HepG2 (cell line): ENCODE measurements around the gene ARFGAP2. TPM values are rescaled to one million over a fixed set of nuclear protein-coding genes. Genes with fewer than 3 reads are reported as not detected.

Experiments used
- BRCA1 ChIP-seq: sonication (generic); formaldehyde crosslinking; IDR thresholded peaks from 2 replicates; pipeline ENCODE4 v1.4.0; 2020; ENCODE audit warnings: missing genetic modification reagents
- CAMTA2 ChIP-seq: sonication (generic); formaldehyde crosslinking; IDR thresholded peaks from 2 replicates; pipeline ENCODE4 v1.4.0; 2020; ENCODE audit warnings: mild to moderate bottlenecking, missing genetic modification reagents, borderline replicate concordance
- CBX2 ChIP-seq, 2 experiments: fragments of 200-600 bp in 1 of 2; sonication (generic); formaldehyde crosslinking in 1 of 2; IDR thresholded peaks; 2 replicates each; pipeline versions ENCODE4 v1.7.0 to v1.8.1; 2018 to 2022; ENCODE audit warnings: low read depth in 2 of 2, low read length in 1 of 2, mild to moderate bottlenecking in 1 of 2, missing genetic modification reagents in 1 of 2
- EZH2 ChIP-seq: conservative IDR thresholded peaks from 2 replicates; pipeline ENCODE4 v1.6.1; 2012; ENCODE audit warnings: mild to moderate bottlenecking, low read depth, low read length, moderate library complexity
- FOSL2 ChIP-seq: sonication (generic); formaldehyde crosslinking; IDR thresholded peaks from 2 replicates; pipeline ENCODE4 v1.4.0; 2020; ENCODE audit warnings: missing genetic modification reagents
- FOXA1 ChIP-seq, 2 experiments: fragments of 450-650 bp in 1 of 2; sonication (generic) in 1 of 2; formaldehyde crosslinking in 1 of 2; IDR thresholded peaks; 2 replicates each; pipeline versions ENCODE4 v1.4.0 to v1.6.1; 2016 to 2020; ENCODE audit warnings: missing genetic modification reagents in 1 of 2
- GATAD2A ChIP-seq: IDR thresholded peaks from 2 replicates; pipeline ENCODE4 v1.6.1; 2016
- HNF4G ChIP-seq, 2 experiments: sonication (generic) in 1 of 2; formaldehyde crosslinking in 1 of 2; IDR thresholded peaks; 2 replicates each; pipeline versions ENCODE4 v1.4.0 to v1.6.1; 2011 to 2020; ENCODE audit warnings: borderline replicate concordance in 2 of 2, low read depth in 2 of 2, mild to moderate bottlenecking in 2 of 2, low read length in 1 of 2, missing genetic modification reagents in 1 of 2, moderate library complexity in 1 of 2
- IKZF1 ChIP-seq: fragments of 450-650 bp; IDR thresholded peaks from 2 replicates; pipeline ENCODE4 v1.7.1; 2016
- IKZF4 ChIP-seq: sonication (generic); formaldehyde crosslinking; IDR thresholded peaks from 2 replicates; pipeline ENCODE4 v1.5.1; 2020; ENCODE audit warnings: borderline replicate concordance, mild to moderate bottlenecking, low read depth, missing genetic modification reagents; ENCODE audit errors: not compliant biosample characterization
- PRMT3 ChIP-seq: sonication (generic); formaldehyde crosslinking; IDR thresholded peaks from 2 replicates; pipeline ENCODE4 v1.8.1; 2022; ENCODE audit warnings: low read depth, mild to moderate bottlenecking, moderate library complexity, missing genetic modification reagents, borderline replicate concordance
- SAFB2 ChIP-seq: sonication (generic); formaldehyde crosslinking; IDR thresholded peaks from 2 replicates; pipeline ENCODE4 v1.5.1; 2020; ENCODE audit warnings: missing genetic modification reagents, low read depth, mild to moderate bottlenecking, borderline replicate concordance
- UBTF ChIP-seq: sonication (generic); formaldehyde crosslinking; IDR thresholded peaks from 2 replicates; pipeline ENCODE4 v1.4.0; 2020; ENCODE audit warnings: mild to moderate bottlenecking, missing genetic modification reagents
- ZBTB20 ChIP-seq: sonication (generic); formaldehyde crosslinking; IDR thresholded peaks from 2 replicates; pipeline ENCODE4 v1.8.1; 2023; ENCODE audit warnings: missing genetic modification reagents, low read depth, mild to moderate bottlenecking, borderline replicate concordance
- ZNF10 ChIP-seq: sonication (generic); formaldehyde crosslinking; IDR thresholded peaks from 2 replicates; pipeline ENCODE4 v1.4.0; 2020; ENCODE audit warnings: mild to moderate bottlenecking, low read depth, missing genetic modification reagents, borderline replicate concordance
- ZNF530 ChIP-seq: sonication (generic); formaldehyde crosslinking; IDR thresholded peaks from 2 replicates; pipeline ENCODE4 v1.5.0; 2020; ENCODE audit warnings: low read depth, mild to moderate bottlenecking, missing genetic modification reagents
- ZNF605 ChIP-seq: sonication (generic); formaldehyde crosslinking; IDR thresholded peaks from 2 replicates; pipeline ENCODE4 v1.8.0; 2022; ENCODE audit warnings: mild to moderate bottlenecking, missing genetic modification reagents
- ZNF652 ChIP-seq: IDR thresholded peaks from 2 replicates; pipeline ENCODE4 v1.6.1; 2016; ENCODE audit warnings: low read depth, borderline replicate concordance
- ZNF7 ChIP-seq: IDR thresholded peaks from 2 replicates; pipeline ENCODE4 v1.6.1; 2016; ENCODE audit warnings: missing biosample characterization, missing genetic modification reagents
- ZNF724P ChIP-seq: sonication (generic); formaldehyde crosslinking; IDR thresholded peaks from 2 replicates; pipeline ENCODE4 v1.8.0; 2022; ENCODE audit warnings: missing genetic modification reagents, borderline replicate concordance
- ZNF883 ChIP-seq: sonication (generic); formaldehyde crosslinking; IDR thresholded peaks from 2 replicates; pipeline ENCODE4 v1.5.1; 2020; ENCODE audit warnings: mild to moderate bottlenecking, missing genetic modification reagents; ENCODE audit errors: not compliant biosample characterization
- polyA plus RNA-seq, 8 experiments: library from polyadenylated mRNA; depleted of rRNA in 3 of 8; stranded (reverse) in 7 of 8; unstranded in 1 of 8; fragments of >200 nt; fragmentation: Illumina TruSeq in 4 of 8; extraction: Trizol in 4 of 8; gene quantifications; 2 replicates each; pipeline versions ENCODE4 v1.2.1 to v1.2.3, GENCODE V29; 2011 to 2016; ENCODE audit warnings: low read depth in 4 of 8, missing spikeins in 1 of 8, mixed read lengths in 1 of 8; ENCODE audit not compliant: insufficient read depth in 1 of 8
- total RNA-seq, 5 experiments: library from RNA; depleted of rRNA; stranded (reverse); fragments of >200 nt; fragmentation: Illumina TruSeq; extraction: Trizol; gene quantifications; 2 replicates each; pipeline ENCODE4 v1.2.3, GENCODE V29; 2016; ENCODE audit warnings: low read depth in 1 of 5
- TF ChIP-seq, protein P1 (sequence below): sonication (generic); formaldehyde crosslinking; IDR thresholded peaks from 2 replicates; pipeline ENCODE4 v1.4.0; 2020; ENCODE audit warnings: missing genetic modification reagents
- TF ChIP-seq, protein P2 (sequence below): sonication (generic); formaldehyde crosslinking; IDR thresholded peaks from 2 replicates; pipeline ENCODE4 v1.4.0; 2020; ENCODE audit warnings: low read depth, mild to moderate bottlenecking, missing genetic modification reagents

ARFGAP2 gene
- total and polyA plus RNA-seq, 2 of the 13 experiments (the other 11 are each of a cell fraction or from before 2014, with no cell fraction given) = 32.3 to 75.3 TPM

DNA sequence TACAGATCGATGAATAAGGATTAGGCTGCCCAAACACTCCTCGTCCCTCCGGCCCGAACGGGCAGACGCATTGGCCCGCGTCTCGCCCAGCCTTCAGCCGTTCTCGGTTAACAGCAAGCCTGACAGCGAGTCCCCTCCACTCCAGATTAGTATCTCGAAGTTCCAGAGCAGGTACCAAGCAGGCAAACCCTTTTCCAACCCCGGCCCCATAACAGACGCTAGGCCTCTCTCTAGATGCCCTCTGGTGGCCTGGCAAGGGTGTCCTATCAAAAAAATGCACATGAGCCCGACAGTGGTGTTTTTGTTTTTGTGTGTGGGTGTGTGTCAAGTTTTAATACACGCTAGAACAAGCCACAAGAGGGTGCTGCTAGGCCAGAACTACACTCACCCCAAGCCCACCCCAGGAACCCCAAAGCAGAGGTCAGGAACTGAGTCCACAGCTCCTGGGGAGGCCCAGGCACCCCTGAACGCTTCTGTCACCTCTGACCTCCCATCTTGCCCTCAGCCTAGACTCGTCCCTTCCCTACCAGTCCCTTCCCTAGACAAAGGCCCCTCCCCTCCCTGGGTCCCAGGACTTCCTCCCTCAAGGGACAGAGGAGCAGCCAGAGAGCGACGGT, 658 bp upstream of the ARFGAP2 start (continued):
- TF ChIP-seq ZNF724P (CRISPR knock-in tag) = no peak
- no peak for TF ChIP-seq CBX2 (IDR thresholded peaks at IDR 0.05; ENCODE audit: low read depth, low read length)
- TF ChIP-seq CBX2 (CRISPR knock-in tag; IDR thresholded peaks at IDR 0.05; ENCODE audit: low read depth) = no peak
- no peak for TF ChIP-seq ZBTB20 (CRISPR knock-in tag)
- TF ChIP-seq, protein P1, sequence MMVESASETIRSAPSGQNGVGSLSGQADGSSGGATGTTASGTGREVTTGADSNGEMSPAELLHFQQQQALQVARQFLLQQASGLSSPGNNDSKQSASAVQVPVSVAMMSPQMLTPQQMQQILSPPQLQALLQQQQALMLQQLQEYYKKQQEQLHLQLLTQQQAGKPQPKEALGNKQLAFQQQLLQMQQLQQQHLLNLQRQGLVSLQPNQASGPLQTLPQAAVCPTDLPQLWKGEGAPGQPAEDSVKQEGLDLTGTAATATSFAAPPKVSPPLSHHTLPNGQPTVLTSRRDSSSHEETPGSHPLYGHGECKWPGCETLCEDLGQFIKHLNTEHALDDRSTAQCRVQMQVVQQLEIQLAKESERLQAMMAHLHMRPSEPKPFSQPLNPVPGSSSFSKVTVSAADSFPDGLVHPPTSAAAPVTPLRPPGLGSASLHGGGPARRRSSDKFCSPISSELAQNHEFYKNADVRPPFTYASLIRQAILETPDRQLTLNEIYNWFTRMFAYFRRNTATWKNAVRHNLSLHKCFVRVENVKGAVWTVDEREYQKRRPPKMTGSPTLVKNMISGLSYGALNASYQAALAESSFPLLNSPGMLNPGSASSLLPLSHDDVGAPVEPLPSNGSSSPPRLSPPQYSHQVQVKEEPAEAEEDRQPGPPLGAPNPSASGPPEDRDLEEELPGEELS (CRISPR knock-in tag) = no peak
- no peak for TF ChIP-seq IKZF4 (CRISPR knock-in tag)
- TF ChIP-seq IKZF1 = no peak
- no peak for TF ChIP-seq ZNF10
- TF ChIP-seq ZNF883 (CRISPR knock-in tag) = no peak
- no peak for TF ChIP-seq EZH2
- no peak for TF ChIP-seq ZNF7
- TF ChIP-seq HNF4G (IDR thresholded peaks at IDR 0.05; ENCODE audit: borderline replicate concordance, low read depth, low read length) = no peak
- no peak for TF ChIP-seq HNF4G (CRISPR knock-in tag; IDR thresholded peaks at IDR 0.05; ENCODE audit: borderline replicate concordance, low read depth)
- no peak for TF ChIP-seq GATAD2A (CRISPR knock-in tag)
- no peak for TF ChIP-seq FOSL2 (CRISPR knock-in tag)
- TF ChIP-seq BRCA1 = no peak
- TF ChIP-seq CAMTA2 (CRISPR knock-in tag) = no peak
- TF ChIP-seq PRMT3 (CRISPR knock-in tag) = no peak
- TF ChIP-seq ZNF652 (CRISPR knock-in tag) = no peak
- TF ChIP-seq, protein P2, sequence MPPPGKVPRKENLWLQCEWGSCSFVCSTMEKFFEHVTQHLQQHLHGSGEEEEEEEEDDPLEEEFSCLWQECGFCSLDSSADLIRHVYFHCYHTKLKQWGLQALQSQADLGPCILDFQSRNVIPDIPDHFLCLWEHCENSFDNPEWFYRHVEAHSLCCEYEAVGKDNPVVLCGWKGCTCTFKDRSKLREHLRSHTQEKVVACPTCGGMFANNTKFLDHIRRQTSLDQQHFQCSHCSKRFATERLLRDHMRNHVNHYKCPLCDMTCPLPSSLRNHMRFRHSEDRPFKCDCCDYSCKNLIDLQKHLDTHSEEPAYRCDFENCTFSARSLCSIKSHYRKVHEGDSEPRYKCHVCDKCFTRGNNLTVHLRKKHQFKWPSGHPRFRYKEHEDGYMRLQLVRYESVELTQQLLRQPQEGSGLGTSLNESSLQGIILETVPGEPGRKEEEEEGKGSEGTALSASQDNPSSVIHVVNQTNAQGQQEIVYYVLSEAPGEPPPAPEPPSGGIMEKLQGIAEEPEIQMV = no peak
- TF ChIP-seq UBTF (CRISPR knock-in tag) = peak; percentile 0; the same call in 1 of the 2 replicates
- no peak for TF ChIP-seq FOXA1 (IDR thresholded peaks at IDR 0.05)
- no peak for TF ChIP-seq FOXA1 (CRISPR knock-in tag; IDR thresholded peaks at IDR 0.05)
- TF ChIP-seq SAFB2 (CRISPR knock-in tag) = peak; percentile 54; the same call in 1 of the 2 replicates
- TF ChIP-seq ZNF530 (CRISPR knock-in tag) = no peak
- no peak for TF ChIP-seq ZNF605 (CRISPR knock-in tag)
